B cell (primary cell): ENCODE data around the gene VAPB.

Experiments used
- EZH2 ChIP-seq: IDR thresholded peaks from 2 replicates; pipeline ENCODE4 v1.6.1; 2012; ENCODE audit warnings: borderline replicate concordance, low read depth, mild to moderate bottlenecking, moderate library complexity, low read length; ENCODE audit not compliant: insufficient read depth, poor library complexity, severe bottlenecking
- TF ChIP-seq, protein P1 (sequence below): fragments of 200-600 bp; IDR thresholded peaks from one replicate; pipeline ENCODE4 v1.8.0; 2022; ENCODE audit warnings: antibody characterized with exemption, mild to moderate bottlenecking

DNA sequence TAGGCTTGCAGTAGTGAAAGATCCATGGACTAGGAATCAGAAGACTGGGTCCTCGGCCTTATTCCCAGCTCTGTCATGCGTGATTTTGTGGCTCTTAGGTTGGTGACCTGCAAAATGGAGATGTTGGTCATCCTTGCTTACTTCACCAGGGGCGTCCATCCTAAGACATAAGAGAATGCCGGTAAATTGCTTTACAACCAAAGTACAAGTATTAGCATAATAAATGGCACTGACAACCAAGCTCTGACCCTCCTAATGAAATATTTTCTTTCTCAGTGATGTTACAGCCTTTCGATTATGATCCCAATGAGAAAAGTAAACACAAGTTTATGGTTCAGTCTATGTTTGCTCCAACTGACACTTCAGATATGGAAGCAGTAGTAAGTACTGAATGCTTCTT lies 45.3 kb downstream of the VAPB start:
- TF ChIP-seq, protein P1, sequence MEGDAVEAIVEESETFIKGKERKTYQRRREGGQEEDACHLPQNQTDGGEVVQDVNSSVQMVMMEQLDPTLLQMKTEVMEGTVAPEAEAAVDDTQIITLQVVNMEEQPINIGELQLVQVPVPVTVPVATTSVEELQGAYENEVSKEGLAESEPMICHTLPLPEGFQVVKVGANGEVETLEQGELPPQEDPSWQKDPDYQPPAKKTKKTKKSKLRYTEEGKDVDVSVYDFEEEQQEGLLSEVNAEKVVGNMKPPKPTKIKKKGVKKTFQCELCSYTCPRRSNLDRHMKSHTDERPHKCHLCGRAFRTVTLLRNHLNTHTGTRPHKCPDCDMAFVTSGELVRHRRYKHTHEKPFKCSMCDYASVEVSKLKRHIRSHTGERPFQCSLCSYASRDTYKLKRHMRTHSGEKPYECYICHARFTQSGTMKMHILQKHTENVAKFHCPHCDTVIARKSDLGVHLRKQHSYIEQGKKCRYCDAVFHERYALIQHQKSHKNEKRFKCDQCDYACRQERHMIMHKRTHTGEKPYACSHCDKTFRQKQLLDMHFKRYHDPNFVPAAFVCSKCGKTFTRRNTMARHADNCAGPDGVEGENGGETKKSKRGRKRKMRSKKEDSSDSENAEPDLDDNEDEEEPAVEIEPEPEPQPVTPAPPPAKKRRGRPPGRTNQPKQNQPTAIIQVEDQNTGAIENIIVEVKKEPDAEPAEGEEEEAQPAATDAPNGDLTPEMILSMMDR: no peak
- no peak for TF ChIP-seq EZH2
